HG02852 (cell line): Measurements from ENCODE around the gene ENAH.
"Not testable (repeated sequence)": the region's sequence is repeated elsewhere in the genome, so short reads cannot be mapped to it uniquely, and the experiment has no call there.

Source experiments
- ATAC-seq: cut with Tn5 transposase; IDR thresholded peaks from one replicate; pipeline ENCODE4 v1.9.1; 2021; ENCODE audit warnings: mild to moderate bottlenecking, moderate library complexity; ENCODE audit not compliant: unreplicated experiment

ENAH gene

GRCh38 chr1:225651376-225651871 lies 1.5 kb downstream of the ENAH start:
- no peak for ATAC-seq

- ATAC-seq: no peak
These were observed 2.7 kb downstream of the ENAH start for GRCh38 chr1:225650179-225650578.

- no peak for ATAC-seq
These were observed 7.6 kb downstream of the ENAH start for GRCh38 chr1:225645194-225645895.

- no peak for ATAC-seq
These were observed 8.3 kb downstream of the ENAH start for GRCh38 chr1:225644666-225645065.

GRCh38 chr1:225642177-225642576 lies 10.7 kb downstream of the ENAH start:
- ATAC-seq: no peak

- no peak for ATAC-seq
These were observed 14.1 kb downstream of the ENAH start for GRCh38 chr1:225638853-225639252.

- no peak for ATAC-seq
These were observed 15.2 kb downstream of the ENAH start for GRCh38 chr1:225637651-225638199.

GRCh38 chr1:225636992-225637391 lies 15.9 kb downstream of the ENAH start:
- ATAC-seq: not testable (repeated sequence)

GRCh38 chr1:225635649-225636048 lies 17.3 kb downstream of the ENAH start:
- ATAC-seq: no peak

GRCh38 chr1:225632836-225633235 lies 20.1 kb downstream of the ENAH start:
- ATAC-seq: not testable (repeated sequence)

- ATAC-seq: no peak
These were observed 21.8 kb downstream of the ENAH start for GRCh38 chr1:225631021-225631663.

- ATAC-seq: no peak
These were observed 23.4 kb downstream of the ENAH start for GRCh38 chr1:225629483-225629882.

GRCh38 chr1:225628794-225629193 lies 24.1 kb downstream of the ENAH start:
- ATAC-seq: not testable (repeated sequence)

- ATAC-seq: no peak
These were observed 25.5 kb downstream of the ENAH start for GRCh38 chr1:225627304-225627947.

GRCh38 chr1:225626698-225627097 lies 26.2 kb downstream of the ENAH start:
- ATAC-seq: no peak

GRCh38 chr1:225617956-225618355 lies 35.0 kb downstream of the ENAH start:
- no peak for ATAC-seq

GRCh38 chr1:225617479-225617878 lies 35.4 kb downstream of the ENAH start:
- ATAC-seq: no peak

GRCh38 chr1:225615403-225615790 lies 37.5 kb downstream of the ENAH start:
- not testable (repeated sequence) for ATAC-seq

- no peak for ATAC-seq
These were observed 39.9 kb downstream of the ENAH start for GRCh38 chr1:225613006-225613405.

GRCh38 chr1:225612287-225612686 lies 40.6 kb downstream of the ENAH start:
- no peak for ATAC-seq

GRCh38 chr1:225611537-225612223 lies 41.2 kb downstream of the ENAH start:
- ATAC-seq: no peak
